HEK293T (cell line): ENCODE data around the gene PLSCR3.

Experiments used
- ARNT ChIP-seq: fragments of 450-650 bp; IDR thresholded peaks from 2 replicates; pipeline ENCODE4 v1.6.1; 2017; ENCODE audit warnings: mild to moderate bottlenecking
- FOXA1 ChIP-seq: fragments of 450-650 bp; IDR thresholded peaks from 2 replicates; pipeline ENCODE4 v1.6.1; 2016; ENCODE audit warnings: mild to moderate bottlenecking
- FOXK2 ChIP-seq: fragments of 450-650 bp; IDR thresholded peaks from 2 replicates; pipeline ENCODE4 v1.6.1; 2016; ENCODE audit warnings: mild to moderate bottlenecking
- FOXM1 ChIP-seq: fragments of 450-650 bp; IDR thresholded peaks from 2 replicates; pipeline ENCODE4 v1.6.1; 2017; ENCODE audit warnings: mild to moderate bottlenecking, borderline replicate concordance
- L3MBTL2 ChIP-seq: fragments of 450-650 bp; conservative IDR thresholded peaks from 2 replicates; pipeline ENCODE4 v1.6.1; 2016; ENCODE audit warnings: mild to moderate bottlenecking
- LEF1 ChIP-seq: fragments of 450-650 bp; IDR thresholded peaks from 2 replicates; pipeline ENCODE4 v1.6.1; 2017; ENCODE audit warnings: mild to moderate bottlenecking, borderline replicate concordance
- SUZ12 ChIP-seq: fragments of 450-650 bp; IDR thresholded peaks from 2 replicates; pipeline ENCODE4 v1.6.1; 2016; ENCODE audit warnings: mild to moderate bottlenecking
- TF ChIP-seq, protein P1 (sequence below): fragments of 450-650 bp; IDR thresholded peaks from 2 replicates; pipeline ENCODE4 v1.6.1; 2016

DNA sequence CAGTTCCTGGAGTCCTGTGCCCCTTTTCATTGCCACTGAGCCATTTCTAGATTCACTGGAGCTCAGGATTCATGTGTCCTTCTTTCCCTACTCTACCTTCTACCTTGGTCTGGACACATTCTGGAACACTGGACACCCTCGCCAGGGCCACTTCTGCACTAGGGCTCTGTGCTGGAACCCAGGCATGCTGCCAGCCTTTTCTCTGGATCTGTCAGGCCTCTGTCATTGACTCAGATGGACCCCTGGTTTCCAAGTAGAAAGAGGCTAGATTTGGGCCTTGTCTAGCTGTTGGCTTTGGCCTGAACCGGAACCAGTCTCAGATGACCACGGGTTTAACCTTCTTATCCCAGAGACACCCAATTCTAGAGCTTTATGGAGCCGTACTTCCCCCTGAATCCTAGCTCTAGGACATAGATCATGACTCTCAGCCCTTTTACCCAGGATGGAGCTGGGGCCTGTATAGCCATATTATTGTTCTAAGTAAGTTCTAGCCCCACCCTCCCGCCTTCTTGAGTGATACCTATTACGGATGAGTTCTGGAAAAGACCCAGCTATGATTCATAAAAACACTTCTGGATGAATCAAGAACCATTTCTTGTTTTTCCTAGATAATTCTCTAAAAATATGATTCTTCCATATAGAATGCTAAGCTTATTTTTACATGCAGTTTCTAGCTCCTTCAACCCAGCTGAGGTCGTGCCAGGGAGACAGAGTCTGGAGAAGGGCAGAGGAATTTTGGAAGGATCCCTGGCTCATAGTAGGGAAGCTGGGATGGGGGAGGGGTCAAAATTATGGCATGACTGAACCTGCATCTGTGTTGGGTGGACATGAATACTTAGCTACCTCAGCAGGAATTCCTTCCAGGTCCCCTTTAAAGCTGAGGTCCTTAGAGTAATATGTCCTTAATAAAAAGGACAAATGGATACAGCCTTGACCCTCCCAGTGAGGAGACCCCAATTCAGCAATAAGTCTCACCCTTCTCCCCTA lies 49.5 kb upstream of the PLSCR3 start:
- TF ChIP-seq LEF1: no peak
- TF ChIP-seq, protein P1, sequence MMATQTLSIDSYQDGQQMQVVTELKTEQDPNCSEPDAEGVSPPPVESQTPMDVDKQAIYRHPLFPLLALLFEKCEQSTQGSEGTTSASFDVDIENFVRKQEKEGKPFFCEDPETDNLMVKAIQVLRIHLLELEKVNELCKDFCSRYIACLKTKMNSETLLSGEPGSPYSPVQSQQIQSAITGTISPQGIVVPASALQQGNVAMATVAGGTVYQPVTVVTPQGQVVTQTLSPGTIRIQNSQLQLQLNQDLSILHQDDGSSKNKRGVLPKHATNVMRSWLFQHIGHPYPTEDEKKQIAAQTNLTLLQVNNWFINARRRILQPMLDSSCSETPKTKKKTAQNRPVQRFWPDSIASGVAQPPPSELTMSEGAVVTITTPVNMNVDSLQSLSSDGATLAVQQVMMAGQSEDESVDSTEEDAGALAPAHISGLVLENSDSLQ: no peak
- TF ChIP-seq FOXK2: no peak
- TF ChIP-seq ARNT: no peak
- no peak for TF ChIP-seq FOXA1
- no peak for TF ChIP-seq FOXM1
- TF ChIP-seq SUZ12: no peak
- no peak for TF ChIP-seq L3MBTL2
